C4-2B (cell line): Measurements from ENCODE around the gene PRTFDC1.

Experiments
- CTCF ChIP-seq: fragments of 450-650 bp; conservative IDR thresholded peaks from 2 replicates; pipeline ENCODE4 v1.5.1; 2017; ENCODE audit warnings: mild to moderate bottlenecking
- ZFX ChIP-seq: fragments of 450-650 bp; IDR thresholded peaks from 2 replicates; pipeline ENCODE4 v1.6.1; 2017

- no peak for TF ChIP-seq CTCF
- TF ChIP-seq ZFX: no peak
Observed at GRCh38 chr10:24884316-24884715, 68.1 kb downstream of the PRTFDC1 start.
